ENCODE results near the gene HERC2.

- TF ChIP-seq POLR2AphosphoS5 (IDR thresholded peaks at IDR 0.05) (no peak), CTCF (IDR thresholded peaks at IDR 0.05 in 8 of 11, conservative IDR thresholded peaks at IDR 0.05 in 3 of 11) (no peak)
Observed at GRCh38 chr15:28100516-28101195, 221.3 kb downstream of the HERC2 start.

All from spleen (tissue), 7 donors.